Colon (tissue), 2 donors: ENCODE results near the gene STK17B.

ENCODE experiments used
- FAIRE-seq: peaks from 2 replicates; lab custom pipeline; 2012; peaks lifted over from hg19 to GRCh38; lab: Jason Lieb, UNC
- donor health status: control.
- donor health status: control.

The STK17B gene

DNA sequence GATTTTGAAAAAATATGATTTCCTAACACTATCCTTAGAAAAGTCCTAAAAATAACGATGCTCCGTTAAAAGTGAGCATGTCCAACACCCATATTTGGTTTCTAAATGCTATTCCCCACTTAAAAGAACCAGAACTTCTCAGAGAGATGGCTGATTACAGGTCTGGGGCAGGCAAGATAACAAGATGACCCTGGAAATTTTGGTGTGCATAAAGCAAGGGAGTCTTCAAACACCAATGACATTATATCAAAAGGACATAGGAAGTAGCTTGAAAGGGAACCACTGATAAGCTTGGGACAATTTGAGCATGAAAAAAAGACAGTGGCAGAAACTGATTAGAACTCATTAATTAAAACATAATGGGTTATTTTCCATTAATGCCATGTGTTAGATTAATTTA lies 17.9 kb downstream of the STK17B start:
- FAIRE-seq, result no peak

- no peak for FAIRE-seq
Observed at GRCh38 chr2:196149948-196150347, 21.4 kb downstream of the STK17B start.

- no peak for FAIRE-seq
Observed at GRCh38 chr2:196148736-196149135, 22.6 kb downstream of the STK17B start.

DNA sequence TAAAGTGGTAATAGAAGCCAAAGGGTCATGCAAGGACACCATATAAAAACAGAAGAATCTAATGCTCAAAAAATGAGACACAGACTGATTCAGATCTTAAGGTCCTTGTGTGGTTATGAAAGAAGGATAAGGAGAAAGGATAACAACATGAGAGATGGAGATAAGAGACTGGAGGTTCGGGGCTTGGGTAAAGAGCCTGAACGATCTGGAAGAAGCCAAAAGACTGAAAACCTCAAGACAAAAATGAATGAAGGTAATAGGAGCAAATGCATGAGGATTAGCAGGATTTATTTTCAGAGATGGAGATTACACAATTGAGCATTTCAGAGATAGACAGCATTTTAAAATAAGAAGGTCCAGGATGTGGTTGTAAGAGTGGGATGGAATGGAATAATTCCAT lies 26.1 kb downstream of the STK17B start:
- no peak for FAIRE-seq

DNA sequence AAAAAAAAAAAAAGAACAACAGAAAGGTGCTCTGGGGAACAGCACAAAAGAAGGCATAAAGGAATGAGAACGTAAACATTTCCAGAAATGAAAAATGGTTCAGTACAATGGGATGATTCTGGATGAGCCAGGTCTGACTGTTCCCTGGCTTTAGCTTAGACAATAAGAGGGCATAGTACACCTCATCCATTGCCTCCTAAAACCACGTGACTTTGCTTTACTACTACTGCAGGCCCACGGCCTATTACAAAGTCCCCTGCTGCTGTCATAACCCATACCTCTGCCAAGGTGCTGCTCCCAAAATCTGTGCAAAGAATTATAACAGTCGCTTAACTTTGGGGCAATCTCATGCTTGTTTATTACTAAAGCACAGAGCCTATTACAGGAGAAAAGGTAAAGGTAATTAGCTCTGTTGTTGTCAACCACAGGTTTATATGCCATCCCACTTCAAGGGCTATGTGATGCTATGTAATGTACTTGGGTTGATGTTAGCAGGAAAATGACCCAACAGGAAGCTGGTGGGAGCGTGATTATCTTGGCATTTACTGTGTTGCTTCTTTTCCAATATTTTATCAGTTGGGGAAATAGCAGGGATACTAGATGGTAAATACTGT lies 26.8 kb downstream of the STK17B start:
- FAIRE-seq, result no peak

DNA sequence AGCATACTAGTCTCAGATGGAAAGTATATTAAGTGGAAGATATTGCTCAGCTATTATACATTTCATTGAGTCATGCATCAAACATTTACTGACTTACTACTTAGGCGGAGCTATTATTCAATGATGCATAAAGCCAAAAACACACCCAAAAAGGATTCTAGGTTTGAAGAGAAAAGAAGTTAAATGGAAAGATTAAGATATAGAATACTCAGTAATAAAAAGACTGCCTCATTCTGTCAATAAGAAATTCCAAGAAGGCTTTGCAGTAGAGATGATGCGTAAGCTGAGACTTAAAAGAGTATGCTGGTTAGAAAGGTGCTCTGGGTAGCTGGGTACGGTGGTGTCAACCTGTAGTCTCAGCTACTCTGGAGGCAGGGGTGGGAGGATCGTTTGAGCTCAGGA lies 27.6 kb downstream of the STK17B start:
- no peak for FAIRE-seq

GRCh38 chr2:196142825-196143224 lies 28.6 kb downstream of the STK17B start:
- FAIRE-seq, result no peak

- FAIRE-seq, result no peak
Observed at GRCh38 chr2:196140213-196140612, 31.2 kb downstream of the STK17B start.

- no peak for FAIRE-seq
Observed at GRCh38 chr2:196137271-196137670, 34.1 kb downstream of the STK17B start.

DNA sequence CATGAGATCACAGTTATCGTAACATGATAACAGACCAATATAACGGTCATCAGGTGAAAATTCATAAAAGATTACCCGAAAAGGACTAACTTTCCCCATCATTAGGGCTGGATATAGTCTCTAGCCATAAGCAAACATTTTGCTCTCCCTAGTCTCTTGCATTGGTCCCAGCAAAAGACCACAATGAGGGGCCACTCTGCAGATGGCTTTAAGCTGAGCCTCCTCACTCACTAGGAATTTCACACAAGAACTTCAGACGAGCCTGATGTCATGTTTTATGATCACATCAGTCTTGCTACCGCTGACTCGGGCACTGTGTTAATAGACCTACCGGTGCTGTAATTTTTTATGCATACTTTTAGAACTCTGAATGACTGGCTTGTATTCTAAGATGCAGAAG lies 35.2 kb downstream of the STK17B start:
- FAIRE-seq, result no peak

GRCh38 chr2:196131949-196132925 lies 39.1 kb downstream of the STK17B start:
- FAIRE-seq, result no peak

DNA sequence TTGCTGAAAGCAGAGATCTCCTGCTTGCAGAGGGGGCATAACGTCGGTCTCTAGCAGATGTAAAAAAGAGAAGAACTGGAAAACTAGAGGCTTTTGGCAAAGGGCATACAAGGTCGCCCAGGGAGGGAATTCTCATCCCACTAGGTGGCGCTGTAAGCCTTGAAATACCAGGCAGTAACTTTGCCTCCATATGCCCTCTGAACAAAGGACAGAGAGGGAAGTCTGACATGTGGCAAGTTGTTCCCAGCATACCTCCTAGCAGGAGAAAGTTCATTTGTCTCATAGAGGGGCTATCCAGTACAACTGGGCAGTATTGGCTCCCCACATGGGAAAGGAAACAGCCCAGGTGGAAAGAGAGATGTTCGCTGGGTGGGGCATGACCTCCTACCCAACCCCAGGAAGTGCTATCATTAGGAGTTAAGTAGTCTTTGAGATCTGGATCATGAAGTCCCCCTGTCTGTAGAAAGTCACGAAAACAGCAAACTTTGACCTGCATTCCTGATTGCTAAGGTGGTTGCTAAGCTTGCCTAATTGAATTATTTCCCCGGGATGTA lies 39.9 kb downstream of the STK17B start:
- no peak for FAIRE-seq

- FAIRE-seq, result no peak
Observed at GRCh38 chr2:196130039-196130825, 41.1 kb downstream of the STK17B start.

- no peak for FAIRE-seq
Observed at GRCh38 chr2:196128749-196129148, 42.6 kb downstream of the STK17B start.

DNA sequence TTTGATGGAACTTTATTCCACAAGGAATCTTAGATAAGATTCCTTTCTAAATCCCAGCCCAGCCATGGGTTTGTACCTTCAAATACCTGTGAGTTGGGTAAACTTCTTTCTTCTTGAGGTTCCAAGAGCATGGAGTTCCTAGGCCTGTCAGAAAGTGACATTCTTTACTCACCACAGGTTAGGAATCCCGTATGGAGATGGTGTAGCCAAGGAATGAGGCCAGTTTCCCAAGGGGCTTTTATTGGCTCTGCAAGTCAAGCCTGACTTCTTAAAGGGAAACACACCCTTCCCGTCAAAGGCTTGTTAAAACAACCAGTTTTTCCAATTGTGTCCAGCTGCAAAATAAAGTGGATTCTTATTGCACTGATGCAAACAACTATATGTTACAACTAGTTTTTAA lies 45.8 kb downstream of the STK17B start:
- FAIRE-seq, result no peak

DNA sequence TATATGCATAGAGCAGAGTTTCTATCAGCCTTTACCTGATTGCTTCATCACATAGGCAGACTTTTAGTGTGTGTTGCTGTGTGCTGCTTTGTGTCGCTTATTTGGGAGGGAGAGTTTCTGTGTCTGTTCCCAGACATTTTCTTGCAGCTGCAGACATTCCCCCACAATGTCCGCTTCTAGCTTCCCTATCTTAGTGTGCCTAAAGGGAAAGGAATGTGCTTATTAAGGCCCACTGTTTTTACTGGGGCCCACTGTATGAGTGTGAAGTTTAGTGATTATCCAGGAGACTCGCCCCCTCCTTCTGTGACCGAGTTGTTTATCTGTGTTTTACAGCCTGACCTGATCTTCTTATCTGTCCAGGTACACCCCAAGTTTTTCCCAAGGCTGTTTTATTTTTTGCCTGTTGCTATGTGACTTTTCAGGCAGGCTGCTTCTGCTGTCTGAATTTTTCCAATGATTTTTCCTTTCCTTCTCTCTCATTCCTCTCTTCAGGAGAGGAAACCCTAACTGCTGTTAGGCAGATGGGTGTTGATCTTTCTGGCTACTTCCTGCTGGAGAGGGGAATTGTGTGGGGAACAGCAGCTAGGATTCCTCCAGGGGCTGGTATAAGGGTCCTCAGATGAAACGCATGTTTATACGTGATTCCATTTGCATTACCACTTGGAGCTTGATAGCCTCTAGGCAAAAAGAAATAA lies 47.6 kb downstream of the STK17B start:
- no peak for FAIRE-seq

- FAIRE-seq, result no peak
Observed at GRCh38 chr2:196119926-196120325, 51.5 kb downstream of the STK17B start.

GRCh38 chr2:196117214-196117705 lies 54.1 kb downstream of the STK17B start:
- no peak for FAIRE-seq

DNA sequence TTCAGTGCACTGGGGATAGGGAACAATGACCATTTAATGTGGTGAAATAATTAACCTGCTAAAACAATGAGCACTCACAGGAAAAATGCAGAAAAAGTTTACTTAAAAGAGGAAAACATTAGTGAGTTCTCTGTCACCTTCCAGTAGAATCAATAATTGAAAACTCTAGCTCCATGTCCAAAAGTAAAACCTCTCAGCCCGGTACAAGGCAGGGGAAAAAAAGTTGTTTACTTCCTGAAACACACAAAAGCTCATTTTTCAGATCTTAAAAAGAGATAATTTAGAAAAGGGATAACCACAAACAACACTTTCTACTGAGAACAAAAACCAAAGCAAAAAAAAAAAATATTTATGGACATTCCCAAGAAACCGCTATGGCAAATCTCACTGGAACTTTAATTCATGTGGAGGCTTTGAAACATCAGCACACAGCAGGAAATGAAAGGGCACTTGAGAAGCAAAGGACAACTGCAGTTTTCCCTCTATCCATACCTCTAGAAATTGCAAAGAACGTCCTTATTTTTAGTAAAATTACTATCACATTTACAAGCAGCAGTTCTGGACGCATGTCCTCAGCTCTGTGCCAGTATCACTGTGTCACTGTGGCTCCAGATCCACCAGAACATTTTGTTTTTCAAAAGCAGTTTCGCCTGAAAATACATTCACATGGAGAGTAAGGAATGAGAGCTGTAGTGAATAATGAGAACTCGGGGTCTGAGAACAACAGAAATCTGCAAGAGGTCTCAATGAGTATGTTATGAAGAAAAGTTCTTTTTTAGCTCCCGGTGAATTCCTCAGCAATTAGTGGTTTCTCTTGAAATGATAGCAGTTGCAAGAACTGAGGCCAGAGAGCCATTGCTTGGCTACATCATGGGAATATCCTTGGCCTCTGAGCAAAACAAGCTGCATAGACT lies 58.1 kb downstream of the STK17B start:
- no peak for FAIRE-seq

DNA sequence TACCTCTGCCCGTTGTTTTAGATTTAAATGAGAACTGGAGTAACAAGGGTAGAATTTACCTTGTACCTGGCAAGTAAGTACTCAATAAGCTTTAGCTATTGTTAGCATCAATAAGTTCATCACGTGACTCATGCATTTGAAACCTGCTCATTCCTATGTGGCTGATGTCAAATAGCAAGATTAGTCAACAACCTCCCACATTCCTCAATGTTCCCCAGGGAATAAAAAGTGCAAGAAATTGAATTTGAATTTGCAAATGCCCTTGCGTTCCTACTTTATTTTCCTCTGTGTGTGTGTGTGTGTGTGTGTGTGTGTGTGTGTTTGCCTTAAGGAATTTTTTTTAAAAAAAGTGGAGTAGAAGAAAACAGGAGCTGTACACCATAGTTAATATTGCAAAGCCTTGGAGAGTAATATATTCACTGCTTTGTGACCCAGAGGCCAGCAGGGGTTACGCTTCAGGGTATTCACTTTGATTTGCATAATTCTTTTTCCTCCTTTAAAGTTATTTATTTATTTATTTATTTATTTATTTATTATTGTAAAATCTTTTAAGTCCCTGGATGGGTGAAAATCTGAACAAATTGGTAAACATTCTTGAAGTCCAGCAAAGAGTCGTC lies 58.9 kb downstream of the STK17B start:
- no peak for FAIRE-seq
